NCI-H1694 (cell line): ENCODE results near the gene HIVEP2.

ENCODE experiments used
- DNase-seq: peaks from one replicate; lab custom pipeline; 2025; lab: John Stamatoyannopoulos, UW

Gene HIVEP2

DNA sequence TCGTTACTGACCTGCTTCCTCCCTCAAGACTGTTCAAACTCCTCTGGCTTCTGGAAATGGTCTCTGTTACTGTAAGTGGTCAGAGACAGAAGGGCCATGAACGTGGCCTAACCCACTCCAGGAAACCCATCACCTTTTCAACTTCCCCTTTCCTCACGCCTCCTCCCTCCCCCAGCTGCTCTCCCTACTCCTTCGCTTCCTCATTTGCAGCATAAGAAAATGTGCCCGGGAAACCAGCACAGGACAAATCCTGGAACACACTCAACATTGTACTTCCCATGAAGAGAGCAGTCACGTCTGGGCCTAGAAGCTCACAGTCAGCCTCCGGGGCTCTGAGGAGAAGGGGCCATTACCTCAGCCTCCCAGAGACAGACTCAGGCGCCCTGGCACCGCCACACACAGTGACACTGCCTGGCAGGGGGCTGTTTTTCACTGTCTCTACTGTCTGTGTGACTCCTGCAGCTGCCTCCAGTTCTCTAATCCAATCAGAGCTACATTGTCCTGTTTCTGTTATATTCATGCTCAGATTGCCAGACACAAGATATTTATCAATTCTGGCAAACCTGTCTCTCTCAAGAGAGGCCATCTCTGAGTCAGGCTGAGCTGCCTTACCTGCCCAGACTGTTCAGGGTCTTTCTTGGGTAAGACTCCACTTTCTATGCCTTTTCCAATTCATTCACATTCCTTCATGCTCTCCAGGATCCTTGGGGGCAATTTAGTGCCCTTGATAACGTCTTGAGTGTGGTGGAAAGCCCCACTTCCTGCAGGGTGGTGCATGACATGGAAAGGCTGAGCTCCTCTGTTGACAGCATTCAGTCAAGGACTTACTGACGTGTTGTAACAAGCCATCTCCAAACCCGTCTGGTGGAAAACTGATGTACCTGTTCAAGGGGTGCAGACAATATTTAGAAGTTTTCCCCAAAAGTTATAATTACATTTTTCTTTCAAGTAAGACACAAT, 242.2 kb downstream of the HIVEP2 start:
- no peak for DNase-seq
